LoVo (cell line): Measurements from ENCODE around the gene BATF3.
"Not testable (repeated sequence)": the region's sequence is repeated elsewhere in the genome, so short reads cannot be mapped to it uniquely, and the experiment has no call there.

Experiments
- DNase-seq: peaks from one replicate; pipeline ENCODE4 v3.0.0-alpha.2; 2016; ENCODE audit warnings: low spot score

BATF3 gene

GRCh38 chr1:212699625-212700222 lies at the start of gene BATF3:
TSS of gene BATF3 (minus strand) at chr1:212699840. CDS start at chr1:212699762, 78 bp downstream.
- peak; percentile 26 for DNase-seq

GRCh38 chr1:212746546-212746945 lies 46.9 kb upstream of the BATF3 start:
- no peak for DNase-seq

GRCh38 chr1:212745303-212745702 lies 45.7 kb upstream of the BATF3 start:
- no peak for DNase-seq

GRCh38 chr1:212743901-212744475 lies 44.3 kb upstream of the BATF3 start:
- DNase-seq, result no peak

- DNase-seq, result no peak
Observed at GRCh38 chr1:212738330-212738729, 38.7 kb upstream of the BATF3 start.

- DNase-seq, result no peak
Observed at GRCh38 chr1:212737559-212737958, 37.9 kb upstream of the BATF3 start.

- no peak for DNase-seq
Observed at GRCh38 chr1:212733109-212733508, 33.5 kb upstream of the BATF3 start.

GRCh38 chr1:212731630-212732029 lies 32.0 kb upstream of the BATF3 start:
- no peak for DNase-seq

- DNase-seq, result no peak
Observed at GRCh38 chr1:212728606-212729005, 29.0 kb upstream of the BATF3 start.

GRCh38 chr1:212727386-212728181 lies 27.9 kb upstream of the BATF3 start:
- no peak for DNase-seq

GRCh38 chr1:212724679-212725078 lies 25.0 kb upstream of the BATF3 start:
- DNase-seq, result not testable (repeated sequence)

- DNase-seq, result no peak
Observed at GRCh38 chr1:212722270-212722957, 22.8 kb upstream of the BATF3 start.

- DNase-seq, result peak; percentile 72
Observed at GRCh38 chr1:212721388-212722247, 22.0 kb upstream of the BATF3 start.

GRCh38 chr1:212719633-212720032 lies 20.0 kb upstream of the BATF3 start:
- DNase-seq, result no peak

GRCh38 chr1:212718499-212718898 lies 18.9 kb upstream of the BATF3 start:
- DNase-seq, result no peak

- no peak for DNase-seq
Observed at GRCh38 chr1:212716161-212716560, 16.5 kb upstream of the BATF3 start.

GRCh38 chr1:212713465-212714136 lies 14.0 kb upstream of the BATF3 start:
- DNase-seq, result no peak

- no peak for DNase-seq
Observed at GRCh38 chr1:212712451-212713303, 13.0 kb upstream of the BATF3 start.

GRCh38 chr1:212711974-212712373 lies 12.3 kb upstream of the BATF3 start:
- not testable (repeated sequence) for DNase-seq

- DNase-seq, result no peak
Observed at GRCh38 chr1:212710566-212710965, 10.9 kb upstream of the BATF3 start.
